ENCODE results near the gene PTPRR. TPM values are rescaled to one million over a fixed set of nuclear protein-coding genes. Genes with fewer than 3 reads are reported as not detected.

The PTPRR gene
- total RNA-seq, 4 donors from 2014 or later, result 0.24 to 0.95 (median 0.30) TPM

- DNase-seq (ENCODE audit: low spot score) (no peak), ATAC-seq (ENCODE audit: low FRiP score) (no peak)
- no peak for TF ChIP-seq CTCF (IDR thresholded peaks at IDR 0.05)
Measured at GRCh38 chr12:70608184-70608583, 312.4 kb downstream of the PTPRR start.

- DNase-seq (ENCODE audit: low spot score) (no peak), ATAC-seq (ENCODE audit: low FRiP score) (no peak)
- TF ChIP-seq CTCF (IDR thresholded peaks at IDR 0.05), result no peak
Measured at GRCh38 chr12:70607107-70607506, 313.4 kb downstream of the PTPRR start.

- DNase-seq (ENCODE audit: low spot score) (no peak), ATAC-seq (ENCODE audit: low FRiP score) (no peak)
- no peak for TF ChIP-seq CTCF (IDR thresholded peaks at IDR 0.05)
Measured at GRCh38 chr12:70605976-70606375, 314.6 kb downstream of the PTPRR start.

GRCh38 chr12:70604662-70605061, 315.9 kb downstream of the PTPRR start:
- no peak for DNase-seq (ENCODE audit: low spot score)
- no peak for TF ChIP-seq CTCF (IDR thresholded peaks at IDR 0.05)
- no peak for ATAC-seq (ENCODE audit: low FRiP score)

- DNase-seq (ENCODE audit: low spot score) (no peak), ATAC-seq (ENCODE audit: low FRiP score) (no peak)
- TF ChIP-seq CTCF (IDR thresholded peaks at IDR 0.05), result no peak
Measured at GRCh38 chr12:70603044-70603443, 317.5 kb downstream of the PTPRR start.

- ATAC-seq (ENCODE audit: low FRiP score), result no peak
- no peak for DNase-seq (ENCODE audit: low spot score)
- no peak for TF ChIP-seq CTCF (IDR thresholded peaks at IDR 0.05)
Measured at GRCh38 chr12:70598467-70599193, 321.9 kb downstream of the PTPRR start.

GRCh38 chr12:70592664-70593063, 327.9 kb downstream of the PTPRR start:
- DNase-seq (ENCODE audit: low spot score), result no peak
- TF ChIP-seq CTCF (IDR thresholded peaks at IDR 0.05), result no peak

More at GRCh38 chr12:70592664-70593063, 327.9 kb downstream of the PTPRR start:
- ATAC-seq (ENCODE audit: low FRiP score), result no peak
